K562 (cell line): Measurements from ENCODE around the gene FOS. TPM values are rescaled to one million over a fixed set of nuclear protein-coding genes. Genes with fewer than 3 reads are reported as not detected.

ENCODE experiments used
- ARNT ChIP-seq, 2 experiments: fragments of 450-650 bp; IDR thresholded peaks; 2 replicates each; pipeline ENCODE4 v1.6.1; 2016; ENCODE audit warnings: mild to moderate bottlenecking in 1 of 2
- ATF2 ChIP-seq: sonication (generic); formaldehyde crosslinking; IDR thresholded peaks from 2 replicates; pipeline ENCODE4 v1.8.1; 2022; ENCODE audit warnings: missing genetic modification reagents
- C11orf30 ChIP-seq: fragments of 450-650 bp; IDR thresholded peaks from 2 replicates; pipeline ENCODE4 v1.6.1; 2016; ENCODE audit warnings: low read depth, mild to moderate bottlenecking
- CBX5 ChIP-seq: IDR thresholded peaks from 2 replicates; pipeline ENCODE4 v1.6.1; 2014; ENCODE audit warnings: low read depth, borderline replicate concordance
- ETS1 ChIP-seq: conservative IDR thresholded peaks from 2 replicates; pipeline ENCODE4 v1.6.1; 2011; ENCODE audit warnings: low read depth, mild to moderate bottlenecking, low read length; ENCODE audit not compliant: control insufficient read depth
- MGA ChIP-seq: fragments of 450-650 bp; IDR thresholded peaks from 2 replicates; pipeline ENCODE4 v1.6.1; 2016; ENCODE audit warnings: mild to moderate bottlenecking, moderate library complexity
- MYC ChIP-seq, 2 experiments: fragments of 250-450 bp in 1 of 2; sonication (Bioruptor Pico) in 1 of 2; IDR thresholded peaks; 2 replicates each; pipeline versions ENCODE4 v1.5.1 to v1.6.1; 2012 to 2021; ENCODE audit warnings: low read depth in 2 of 2, borderline replicate concordance in 1 of 2, improper control_type of control experiment in 1 of 2, low read length in 1 of 2, mild to moderate bottlenecking in 1 of 2, moderate library complexity in 1 of 2
- SMC3 ChIP-seq: conservative IDR thresholded peaks from 2 replicates; pipeline ENCODE4 v1.6.1; 2011; ENCODE audit warnings: low read depth, low read length, improper control_type of control experiment; ENCODE audit not compliant: insufficient read depth
- STAG1 ChIP-seq: sonication (generic); formaldehyde crosslinking; IDR thresholded peaks from 2 replicates; pipeline ENCODE4 v1.5.0; 2020; ENCODE audit warnings: missing genetic modification reagents, borderline replicate concordance
- ZFP36 ChIP-seq: fragments of 150-350 bp; IDR thresholded peaks from 2 replicates; pipeline ENCODE4 v1.6.1; 2018; ENCODE audit warnings: low read length, low read depth; ENCODE audit not compliant: partially characterized antibody
- ZNF124 ChIP-seq: sonication (generic); formaldehyde crosslinking; IDR thresholded peaks from 2 replicates; pipeline ENCODE4 v1.8.1; 2022; ENCODE audit warnings: missing genetic modification reagents
- ZNF444 ChIP-seq: fragments of 250-450 bp; sonication (Bioruptor Pico); IDR thresholded peaks from 2 replicates; pipeline ENCODE4 v1.4.0; 2020; ENCODE audit warnings: mild to moderate bottlenecking, moderate library complexity
- ZNF644 ChIP-seq: fragments of 200-800 bp; sonication (Bioruptor generic); IDR thresholded peaks from 2 replicates; pipeline ENCODE4 v1.6.1; 2016; ENCODE audit warnings: low read depth, missing genetic modification characterization, missing compliant biosample characterization
- polyA plus RNA-seq, 8 experiments: library from polyadenylated mRNA; depleted of rRNA in 4 of 8; stranded (reverse) in 5 of 8; unstranded in 3 of 8; fragments of >200 nt; fragmentation: Nextera tagmentation in 2 of 8; fragmentation: Illumina TruSeq in 1 of 8; extraction: Ambion mirVana in 2 of 8; extraction: Trizol in 1 of 8; gene quantifications; 2 replicates each; pipeline versions ENCODE4 v1.2.1 to v1.2.3, GENCODE V29; 2011 to 2014; ENCODE audit warnings: inconsistent platforms in 1 of 8, missing spikeins in 1 of 8
- total RNA-seq, 7 experiments: library from RNA; depleted of rRNA in 6 of 7; stranded (reverse); fragments of >200 nt in 6 of 7; fragmentation: Illumina TruSeq in 2 of 7; extraction: Trizol in 2 of 7; gene quantifications; 2 replicates each; pipeline versions ENCODE4 v1.2.1 to v1.2.3, GENCODE V29; 2011 to 2021; ENCODE audit warnings: low replicate concordance in 1 of 7

Gene FOS
- total and polyA plus RNA-seq, 9 of the 15 experiments (the other 6 are each of a cell fraction or from before 2014, with no cell fraction given): 0.54 to 13.8 (median 8.9) TPM

- TF ChIP-seq ATF2: no peak
- TF ChIP-seq ARNT (IDR thresholded peaks at IDR 0.05): no peak
- TF ChIP-seq SMC3: no peak
- TF ChIP-seq ETS1: 0 out of 2 replicates have a peak, but pooled peaks have one; percentile 36
- no peak for TF ChIP-seq CBX5
- no peak for TF ChIP-seq ZNF644
- TF ChIP-seq ZNF444: no peak
- TF ChIP-seq ZFP36: no peak
- TF ChIP-seq STAG1 (CRISPR knock-in tag): no peak
- TF ChIP-seq MGA: peak; percentile 78
- TF ChIP-seq C11orf30: no peak
- no peak for TF ChIP-seq ZNF124
- no peak; the same call in 1 of the 2 replicates for TF ChIP-seq MYC (IDR thresholded peaks at IDR 0.05; ENCODE audit: low read depth, low read length)
- no peak for TF ChIP-seq MYC (CRISPR knock-in tag; IDR thresholded peaks at IDR 0.05; ENCODE audit: borderline replicate concordance, low read depth)
Measured at GRCh38 chr14:75277008-75277814, 1.4 kb upstream of the FOS start (continued).
